Ovary (tissue), 3 donors: ENCODE measurements around the gene SPATA9.

ENCODE experiments used
- EP300 ChIP-seq: sonication (generic); formaldehyde crosslinking; IDR thresholded peaks from one replicate; pipeline ENCODE4 v1.6.1; 2017; ENCODE audit warnings: antibody characterized with exemption
- POLR2A ChIP-seq: fragments of 450-650 bp; IDR thresholded peaks from one replicate; pipeline ENCODE4 v1.6.1; 2017; ENCODE audit warnings: antibody characterized with exemption, mild to moderate bottlenecking, moderate library complexity
- TF ChIP-seq, protein P1 (sequence below), 3 donors: fragments of 450-650 bp in 2 of 3; fragments of 200-600 bp in 1 of 3; IDR thresholded peaks; one replicate each; pipeline versions ENCODE4 v1.5.1 to v1.8.0; 2016 to 2022; ENCODE audit warnings: antibody characterized with exemption in 3 of 3, mild to moderate bottlenecking in 1 of 3
- donor health status: DM: no; HTN: no; CAD: no.

DNA sequence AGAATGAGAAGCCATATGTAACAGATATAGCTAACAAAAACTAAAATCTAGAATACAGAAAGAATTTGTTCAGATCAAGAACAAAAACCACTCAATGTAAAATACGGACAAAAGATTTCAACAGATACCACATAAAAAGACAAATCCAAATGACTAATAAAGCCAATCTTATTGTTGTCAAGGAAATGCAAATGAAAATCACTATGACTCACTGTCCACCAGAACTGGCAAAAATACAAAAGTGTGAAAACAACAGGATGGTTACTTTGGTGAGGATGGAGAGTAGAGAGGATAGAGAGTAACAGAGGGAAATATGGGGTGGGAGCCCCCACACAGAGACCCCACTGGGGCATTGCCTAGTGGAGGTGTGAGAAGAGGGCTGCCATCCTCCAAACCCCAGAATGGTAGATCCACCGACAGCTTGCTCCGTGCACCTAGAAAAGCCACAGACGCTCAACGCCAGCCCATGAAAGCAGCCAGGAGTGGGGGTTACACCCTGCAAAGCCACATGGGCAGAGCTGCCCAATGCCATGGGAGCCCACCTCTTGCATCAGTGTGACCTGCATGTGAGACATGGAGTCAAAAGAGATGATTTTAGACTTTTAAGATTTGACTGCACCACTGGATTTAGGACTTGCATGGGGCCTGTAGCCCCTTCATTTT is 33.1 kb upstream of the SPATA9 start:
- TF ChIP-seq, protein P1, sequence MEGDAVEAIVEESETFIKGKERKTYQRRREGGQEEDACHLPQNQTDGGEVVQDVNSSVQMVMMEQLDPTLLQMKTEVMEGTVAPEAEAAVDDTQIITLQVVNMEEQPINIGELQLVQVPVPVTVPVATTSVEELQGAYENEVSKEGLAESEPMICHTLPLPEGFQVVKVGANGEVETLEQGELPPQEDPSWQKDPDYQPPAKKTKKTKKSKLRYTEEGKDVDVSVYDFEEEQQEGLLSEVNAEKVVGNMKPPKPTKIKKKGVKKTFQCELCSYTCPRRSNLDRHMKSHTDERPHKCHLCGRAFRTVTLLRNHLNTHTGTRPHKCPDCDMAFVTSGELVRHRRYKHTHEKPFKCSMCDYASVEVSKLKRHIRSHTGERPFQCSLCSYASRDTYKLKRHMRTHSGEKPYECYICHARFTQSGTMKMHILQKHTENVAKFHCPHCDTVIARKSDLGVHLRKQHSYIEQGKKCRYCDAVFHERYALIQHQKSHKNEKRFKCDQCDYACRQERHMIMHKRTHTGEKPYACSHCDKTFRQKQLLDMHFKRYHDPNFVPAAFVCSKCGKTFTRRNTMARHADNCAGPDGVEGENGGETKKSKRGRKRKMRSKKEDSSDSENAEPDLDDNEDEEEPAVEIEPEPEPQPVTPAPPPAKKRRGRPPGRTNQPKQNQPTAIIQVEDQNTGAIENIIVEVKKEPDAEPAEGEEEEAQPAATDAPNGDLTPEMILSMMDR (IDR thresholded peaks at IDR 0.05): no peak
- TF ChIP-seq EP300 (no peak), POLR2A (no peak)
